ENCODE measurements around the gene SSRP1.

The SSRP1 gene

GRCh38 chr11:57325735-57326048, 10.0 kb downstream of the SSRP1 start:
- H3K9ac ChIP-seq (ENCODE audit: low read length): no peak overlapping the region
- peak overlapping the region; percentile 27 for H2AK5ac ChIP-seq (ENCODE audit: low read length)
- H3K4me3 ChIP-seq (ENCODE audit: low read depth, low read length): no peak overlapping the region
- H3K4me1 ChIP-seq (ENCODE audit: control insufficient read depth in 1 of 2, insufficient read depth in 2 of 2, low read length in 2 of 2): peaks cover 22 to 31% of the 10 kb centered on the region in 2 experiments
- H2BK12ac ChIP-seq (ENCODE audit: low read length): no peak overlapping the region
- H3K4me2 ChIP-seq (ENCODE audit: low read length): peak overlapping the region; percentile 51
- peak overlapping the region; percentile 6 for H3K18ac ChIP-seq (ENCODE audit: low read length)
- H3K27me3 ChIP-seq (ENCODE audit: insufficient read depth, low read length): no peaks in the 10 kb centered on the region
- peak overlapping the region; percentile 9 for H2BK120ac ChIP-seq (ENCODE audit: insufficient read depth, low read length, poor library complexity)
- H3K23ac ChIP-seq (ENCODE audit: low read length): no peak overlapping the region
- H2BK5ac ChIP-seq (ENCODE audit: low read depth, low read length, poor library complexity): peak overlapping the region; percentile 81
- WGBS (ENCODE audit: extremely low coverage, insufficient coverage, insufficient read length): no CpG with 5 or more reads among the region's 6 CpGs
- peak overlapping the region; percentile 83 for H4K8ac ChIP-seq (ENCODE audit: low read depth, low read length)
- peak overlapping the region; percentile 2 for H2AFZ ChIP-seq (ENCODE audit: insufficient read depth, low read length, poor library complexity)
- DNase-seq: peak in 1 of 2 donors; percentile 45
- peaks cover 28% of the 10 kb centered on the region for H3K79me1 ChIP-seq (ENCODE audit: low read length)
- H3K79me2 ChIP-seq (ENCODE audit: control insufficient read depth, insufficient read depth, low read length, poor library complexity): peaks cover 19% of the 10 kb centered on the region
- peak overlapping the region; percentile 69 for H3K14ac ChIP-seq (ENCODE audit: low read length)
- H3K9me3 ChIP-seq (ENCODE audit: insufficient read depth, low read depth, low read length): no peaks in the 10 kb centered on the region
- peak overlapping the region; percentile 15 for H4K12ac ChIP-seq (ENCODE audit: low read depth, low read length)
- peaks cover 34 to 45% of the 10 kb centered on the region in 2 experiments for H3K36me3 ChIP-seq (ENCODE audit: control insufficient read depth in 1 of 2, insufficient read depth in 2 of 2, low read length in 2 of 2)
- peak overlapping the region; percentile 64 for H4K91ac ChIP-seq (ENCODE audit: low read depth, low read length)
- H3K27ac ChIP-seq (ENCODE audit: low read depth, low read length): peak overlapping the region; percentile 89
- H3K4ac ChIP-seq (ENCODE audit: low read depth, low read length): no peak overlapping the region

GRCh38 chr11:57324886-57325734, 10.6 kb downstream of the SSRP1 start, which contains the start of gene TNKS1BP1:
TNKS1BP1 (minus strand) TSS chr11:57324952; CDS start chr11:57321885, 3,067 bp downstream.
- peaks cover 23% of the 10 kb centered on the region for H3K79me2 ChIP-seq (ENCODE audit: control insufficient read depth, insufficient read depth, low read length, poor library complexity)
- peak within 1 kb of the TSS; percentile 42 for H2AFZ ChIP-seq (ENCODE audit: insufficient read depth, low read length, poor library complexity)

GRCh38 chr11:57324154-57324885, 11.4 kb downstream of the SSRP1 start:
- Histone ChIP-seq H2BK5ac (ENCODE audit: low read depth, low read length, poor library complexity) (peak overlapping the region; percentile 89), H3K4ac (ENCODE audit: low read depth, low read length) (peak overlapping the region; percentile 76), H3K79me2 (ENCODE audit: control insufficient read depth, insufficient read depth, low read length, poor library complexity) (peaks cover 23% of the 10 kb centered on the region), H2BK12ac (ENCODE audit: low read length) (peak overlapping the region; percentile 41), H3K36me3 (ENCODE audit: control insufficient read depth in 1 of 2, insufficient read depth in 2 of 2, low read length in 2 of 2) (peaks cover 34 to 42% of the 10 kb centered on the region in 2 experiments), H2BK120ac (ENCODE audit: insufficient read depth, low read length, poor library complexity) (peak overlapping the region; percentile 97), H4K91ac (ENCODE audit: low read depth, low read length) (peak overlapping the region; percentile 82), H3K18ac (ENCODE audit: low read length) (peak overlapping the region; percentile 81), H3K27ac (ENCODE audit: low read depth, low read length) (peak overlapping the region; percentile 92), H4K8ac (ENCODE audit: low read depth, low read length) (peak overlapping the region; percentile 57), H3K4me3 (ENCODE audit: low read depth, low read length) (peak overlapping the region; percentile 89), H3K9ac (ENCODE audit: low read length) (peak overlapping the region; percentile 93), H3K79me1 (ENCODE audit: low read length) (peaks cover 28% of the 10 kb centered on the region), H2AK5ac (ENCODE audit: low read length) (peak overlapping the region; percentile 24), H3K23ac (ENCODE audit: low read length) (no peak overlapping the region), H4K12ac (ENCODE audit: low read depth, low read length) (peak overlapping the region; percentile 47), H3K9me3 (ENCODE audit: insufficient read depth, low read depth, low read length) (no peaks in the 10 kb centered on the region), H2AFZ (ENCODE audit: insufficient read depth, low read length, poor library complexity) (peak overlapping the region; percentile 4), H3K4me2 (ENCODE audit: low read length) (peak overlapping the region; percentile 90), H3K4me1 (ENCODE audit: control insufficient read depth in 1 of 2, insufficient read depth in 2 of 2, low read length in 2 of 2) (peaks cover 24 to 36% of the 10 kb centered on the region in 2 experiments), H3K14ac (ENCODE audit: low read length) (peak overlapping the region; percentile 81), H3K27me3 (ENCODE audit: insufficient read depth, low read length) (no peaks in the 10 kb centered on the region)
- no CpG with 5 or more reads among the region's 64 CpGs for WGBS (ENCODE audit: extremely low coverage, insufficient coverage, insufficient read length)
- peak in 1 of 2 donors; percentile 32 for DNase-seq

More at GRCh38 chr11:57324886-57325734, 10.6 kb downstream of the SSRP1 start, which contains the start of gene TNKS1BP1:
- Histone ChIP-seq H2BK5ac (ENCODE audit: low read depth, low read length, poor library complexity) (peak within 1 kb of the TSS; percentile 89), H3K4me1 (ENCODE audit: control insufficient read depth in 1 of 2, insufficient read depth in 2 of 2, low read length in 2 of 2) (peaks cover 24 to 35% of the 10 kb centered on the region in 2 experiments), H3K14ac (ENCODE audit: low read length) (peak within 1 kb of the TSS; percentile 81), H3K23ac (ENCODE audit: low read length) (peak within 1 kb of the TSS; percentile 38), H3K27ac (ENCODE audit: low read depth, low read length) (peak within 1 kb of the TSS; percentile 92), H3K36me3 (ENCODE audit: control insufficient read depth in 1 of 2, insufficient read depth in 2 of 2, low read length in 2 of 2) (peaks cover 34 to 45% of the 10 kb centered on the region in 2 experiments), H3K4me2 (ENCODE audit: low read length) (peak within 1 kb of the TSS; percentile 90), H3K79me1 (ENCODE audit: low read length) (peaks cover 28% of the 10 kb centered on the region), H3K9ac (ENCODE audit: low read length) (peak within 1 kb of the TSS; percentile 93), H2AK5ac (ENCODE audit: low read length) (peak within 1 kb of the TSS; percentile 27), H4K8ac (ENCODE audit: low read depth, low read length) (peak within 1 kb of the TSS; percentile 83), H3K4ac (ENCODE audit: low read depth, low read length) (peak within 1 kb of the TSS; percentile 76), H3K27me3 (ENCODE audit: insufficient read depth, low read length) (no peaks in the 10 kb centered on the region), H3K18ac (ENCODE audit: low read length) (peak within 1 kb of the TSS; percentile 81), H2BK12ac (ENCODE audit: low read length) (peak within 1 kb of the TSS; percentile 41), H3K9me3 (ENCODE audit: insufficient read depth, low read depth, low read length) (no peaks in the 10 kb centered on the region), H3K4me3 (ENCODE audit: low read depth, low read length) (peak within 1 kb of the TSS; percentile 89), H2BK120ac (ENCODE audit: insufficient read depth, low read length, poor library complexity) (peak within 1 kb of the TSS; percentile 97), H4K12ac (ENCODE audit: low read depth, low read length) (peak within 1 kb of the TSS; percentile 47), H4K91ac (ENCODE audit: low read depth, low read length) (peak within 1 kb of the TSS; percentile 82)
- WGBS (ENCODE audit: extremely low coverage, insufficient coverage, insufficient read length): no CpG with 5 or more reads among the region's 61 CpGs
- peak; percentile 91 to 95 for DNase-seq

GRCh38 chr11:57323855-57324153, 11.9 kb downstream of the SSRP1 start:
- peak overlapping the region; percentile 77 for H3K4me3 ChIP-seq (ENCODE audit: low read depth, low read length)
- no CpG with 5 or more reads among the region's 9 CpGs for WGBS (ENCODE audit: extremely low coverage, insufficient coverage, insufficient read length)
- peak overlapping the region; percentile 88 for H3K27ac ChIP-seq (ENCODE audit: low read depth, low read length)
- peak overlapping the region; percentile 90 for H3K4me2 ChIP-seq (ENCODE audit: low read length)
- no peak for DNase-seq
- peak overlapping the region; percentile 97 for H2BK120ac ChIP-seq (ENCODE audit: insufficient read depth, low read length, poor library complexity)
- no peaks in the 10 kb centered on the region for H3K27me3 ChIP-seq (ENCODE audit: insufficient read depth, low read length)
- H3K9me3 ChIP-seq (ENCODE audit: insufficient read depth, low read depth, low read length): no peaks in the 10 kb centered on the region
- H3K79me2 ChIP-seq (ENCODE audit: control insufficient read depth, insufficient read depth, low read length, poor library complexity): peaks cover 23% of the 10 kb centered on the region
- H4K8ac ChIP-seq (ENCODE audit: low read depth, low read length): peak overlapping the region; percentile 56
- peak overlapping the region; percentile 93 for H3K9ac ChIP-seq (ENCODE audit: low read length)
- peaks cover 34 to 43% of the 10 kb centered on the region in 2 experiments for H3K36me3 ChIP-seq (ENCODE audit: control insufficient read depth in 1 of 2, insufficient read depth in 2 of 2, low read length in 2 of 2)
- peaks cover 28% of the 10 kb centered on the region for H3K79me1 ChIP-seq (ENCODE audit: low read length)
- peak overlapping the region; percentile 69 for H3K14ac ChIP-seq (ENCODE audit: low read length)
- peak overlapping the region; percentile 24 for H2AK5ac ChIP-seq (ENCODE audit: low read length)
- H3K4me1 ChIP-seq (ENCODE audit: control insufficient read depth in 1 of 2, insufficient read depth in 2 of 2, low read length in 2 of 2): peaks cover 24 to 36% of the 10 kb centered on the region in 2 experiments
- H3K4ac ChIP-seq (ENCODE audit: low read depth, low read length): peak overlapping the region; percentile 76
- peak overlapping the region; percentile 38 for H3K23ac ChIP-seq (ENCODE audit: low read length)
- peak overlapping the region; percentile 47 for H4K12ac ChIP-seq (ENCODE audit: low read depth, low read length)
- H2AFZ ChIP-seq (ENCODE audit: insufficient read depth, low read length, poor library complexity): peak overlapping the region; percentile 4
- H2BK12ac ChIP-seq (ENCODE audit: low read length): peak overlapping the region; percentile 41
- H3K18ac ChIP-seq (ENCODE audit: low read length): peak overlapping the region; percentile 81
- H2BK5ac ChIP-seq (ENCODE audit: low read depth, low read length, poor library complexity): peak overlapping the region; percentile 74
- peak overlapping the region; percentile 82 for H4K91ac ChIP-seq (ENCODE audit: low read depth, low read length)
